HPDE6-E6E7 (cell line): ENCODE results near the gene PER2.
"Not testable (repeated sequence)": the region's sequence is repeated elsewhere in the genome, so short reads cannot be mapped to it uniquely, and the experiment has no call there.

Experiments used
- DNase-seq: peaks from one replicate; pipeline ENCODE4 v3.0.0; 2011; ENCODE audit warnings: missing footprints; ENCODE audit errors: extremely low spot score

The PER2 gene

DNA sequence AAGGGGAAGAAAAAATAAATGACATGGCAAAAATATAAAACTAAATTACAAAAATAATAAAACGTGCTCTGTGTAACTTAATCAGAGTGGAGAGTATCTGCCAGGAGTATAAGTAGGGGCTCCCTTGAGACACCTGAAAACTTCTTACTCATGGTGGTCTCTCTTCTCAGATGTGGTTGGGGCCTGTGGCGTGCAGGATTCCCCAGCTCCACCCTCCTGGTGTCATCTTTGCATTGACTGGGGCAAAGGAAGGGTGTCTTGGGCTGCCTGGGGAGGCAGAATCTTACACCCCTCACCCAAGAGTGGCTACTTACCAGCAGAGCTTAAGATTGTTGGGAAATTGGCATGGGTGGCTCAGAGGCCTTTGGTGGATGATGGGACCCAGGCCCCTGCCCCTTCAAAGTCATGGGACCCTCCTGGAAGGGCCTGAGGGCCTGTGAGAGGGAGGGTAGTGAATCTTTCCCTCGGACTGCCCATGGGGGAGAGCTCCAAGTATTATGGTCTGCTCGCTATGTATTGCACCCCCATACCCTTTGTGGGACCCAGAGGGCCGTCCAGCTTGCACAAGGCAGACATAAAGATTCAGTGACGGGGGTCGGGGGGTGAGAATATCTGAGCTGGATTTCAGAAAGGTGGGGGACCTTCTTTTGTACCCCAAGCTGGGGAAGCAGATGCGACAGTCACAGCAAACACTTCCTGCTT is 25.0 kb upstream of the PER2 start:
- no peak for DNase-seq

DNA sequence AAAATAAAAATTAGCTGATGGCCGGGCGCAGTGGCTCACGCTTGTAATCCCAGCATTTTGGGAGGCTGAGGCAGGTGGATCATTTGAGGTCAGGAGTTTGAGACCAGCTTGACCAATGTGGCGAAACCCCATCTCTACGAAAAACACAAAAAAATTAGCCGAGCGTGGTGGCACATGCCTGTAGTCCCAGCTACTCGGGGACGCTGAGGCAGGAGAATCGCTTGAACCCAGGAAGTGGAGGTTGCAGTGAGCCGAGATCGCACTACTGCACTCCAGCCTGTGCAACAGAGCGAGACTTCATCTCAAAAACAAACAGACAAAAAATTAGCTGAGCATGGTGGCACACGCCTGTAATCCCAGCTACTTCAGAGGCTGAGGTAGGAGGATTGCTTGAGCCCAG is 22.3 kb upstream of the PER2 start:
- DNase-seq: not testable (repeated sequence)

DNA sequence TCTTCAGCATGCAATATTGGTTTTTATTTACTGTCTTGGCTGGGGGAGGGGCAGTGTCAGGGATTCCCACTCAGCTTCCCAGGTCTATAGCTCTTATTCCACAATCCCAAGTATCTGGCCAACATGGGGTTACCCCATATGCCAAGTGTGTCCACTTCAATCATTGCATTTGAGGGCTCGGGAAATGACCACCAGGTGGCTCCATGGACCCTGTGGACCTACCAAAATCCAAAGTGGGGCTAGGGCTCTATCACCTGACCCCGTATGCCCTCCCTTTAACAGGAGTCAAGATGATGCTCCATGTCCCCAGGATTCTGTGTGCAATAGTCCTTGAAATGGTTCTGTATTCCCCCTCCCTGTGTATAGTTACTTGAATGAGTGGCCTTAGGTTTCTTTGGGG is 19.8 kb upstream of the PER2 start:
- DNase-seq: no peak

DNA sequence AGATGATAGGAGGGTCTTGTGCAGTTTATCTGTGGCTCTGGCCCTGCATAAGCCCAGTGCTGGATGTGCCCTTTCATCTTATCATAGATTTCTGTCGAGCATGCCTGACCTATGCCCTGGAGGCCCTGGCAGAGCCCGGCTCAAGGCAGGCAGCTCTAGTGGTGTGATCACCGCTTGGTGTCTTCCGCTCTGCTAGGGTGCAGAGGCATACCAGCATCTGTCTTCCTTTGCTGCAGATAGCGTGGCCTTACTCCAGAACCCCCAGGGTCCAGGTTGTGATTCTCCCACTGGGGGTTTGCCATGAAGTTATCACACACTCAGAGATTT is 18.2 kb upstream of the PER2 start:
- no peak for DNase-seq

DNA sequence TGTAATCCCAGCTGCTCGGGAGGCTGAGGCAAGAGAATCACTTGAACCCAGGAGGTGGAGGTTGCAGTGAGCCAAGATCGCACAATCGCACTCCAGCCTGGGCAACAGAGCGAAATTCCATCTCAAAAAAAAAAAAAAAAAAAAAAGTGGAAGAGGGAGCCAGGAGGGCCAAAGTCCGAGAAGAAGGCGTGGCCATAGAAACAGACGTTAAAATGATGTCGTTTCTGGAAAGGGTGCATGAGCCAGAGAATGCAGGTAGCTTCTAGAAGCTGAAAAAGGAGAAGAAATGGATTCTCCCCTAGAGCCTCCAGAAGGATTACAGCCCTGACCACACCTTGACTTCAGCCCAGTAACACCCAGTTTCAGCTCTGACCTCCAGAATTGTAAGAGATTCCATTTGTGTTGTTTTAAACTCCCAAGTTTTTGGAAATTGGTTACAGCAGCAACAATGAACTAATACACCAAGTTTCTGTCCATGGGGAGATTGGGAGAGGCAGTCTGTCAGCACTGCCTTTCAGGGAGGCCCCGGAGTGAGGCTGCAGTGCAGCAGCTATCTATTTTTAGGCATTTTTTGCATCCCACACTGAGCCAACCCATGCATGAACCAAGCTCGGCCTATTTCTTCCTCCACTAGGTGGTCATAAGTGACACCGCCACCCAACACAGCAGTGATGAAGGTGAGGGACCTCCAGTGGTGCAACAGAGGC is 17.7 kb upstream of the PER2 start:
- no peak for DNase-seq

DNA sequence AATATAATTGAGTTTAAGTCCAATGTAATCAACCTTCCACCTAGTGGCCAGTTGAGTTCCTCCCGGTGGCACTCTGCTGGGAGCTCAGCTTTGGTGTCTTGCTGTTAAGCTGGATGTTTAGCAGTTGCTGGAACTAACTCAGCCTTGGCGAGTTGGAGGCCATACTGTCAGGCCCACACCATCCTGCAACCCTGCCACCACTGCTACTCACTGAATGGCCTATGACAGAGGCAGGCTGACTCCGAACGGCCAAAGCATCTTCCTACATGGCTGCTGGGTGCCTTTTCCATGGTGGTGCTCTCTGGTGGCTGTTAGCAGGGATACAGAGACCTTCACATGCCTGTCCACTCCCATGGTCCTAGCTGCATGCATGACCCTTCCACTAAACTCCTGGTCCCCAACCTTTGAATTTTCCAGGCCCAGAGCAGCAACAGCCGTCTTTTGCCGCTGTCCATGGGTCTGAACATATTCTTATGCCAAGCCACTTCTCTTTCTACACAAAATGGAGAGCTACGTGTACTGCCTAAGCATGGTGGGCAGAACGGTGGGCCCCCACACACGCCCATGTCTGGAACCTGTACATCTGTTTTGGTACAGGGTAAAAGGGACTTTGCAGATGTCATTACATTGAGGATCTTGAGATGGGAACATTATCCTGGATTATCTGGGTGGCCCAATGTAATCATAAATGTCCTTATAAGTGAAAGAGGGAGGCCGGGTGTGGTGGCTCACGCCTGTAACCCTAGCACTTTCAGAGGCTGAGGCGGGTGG is 16.9 kb upstream of the PER2 start:
- no peak for DNase-seq

DNA sequence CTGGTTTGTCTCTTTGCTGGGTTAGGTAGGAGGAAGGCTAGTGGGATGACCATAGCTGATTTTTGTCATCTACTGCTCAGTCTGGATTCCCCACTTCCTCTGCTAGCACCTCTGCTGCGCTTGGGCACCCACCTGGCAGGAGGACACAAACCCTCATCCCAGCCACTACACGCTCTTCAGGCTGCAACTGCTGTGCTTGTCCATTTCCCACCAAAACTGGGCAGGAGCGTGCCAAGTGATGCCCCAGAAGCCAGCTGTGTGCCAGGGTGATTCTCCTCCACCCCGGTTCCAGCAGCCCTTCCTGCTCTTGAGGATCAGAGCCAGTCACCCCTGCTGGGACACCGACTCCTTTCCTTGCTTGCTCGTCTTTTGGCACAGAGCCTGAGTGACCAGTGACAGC is 15.7 kb upstream of the PER2 start:
- no peak for DNase-seq

DNA sequence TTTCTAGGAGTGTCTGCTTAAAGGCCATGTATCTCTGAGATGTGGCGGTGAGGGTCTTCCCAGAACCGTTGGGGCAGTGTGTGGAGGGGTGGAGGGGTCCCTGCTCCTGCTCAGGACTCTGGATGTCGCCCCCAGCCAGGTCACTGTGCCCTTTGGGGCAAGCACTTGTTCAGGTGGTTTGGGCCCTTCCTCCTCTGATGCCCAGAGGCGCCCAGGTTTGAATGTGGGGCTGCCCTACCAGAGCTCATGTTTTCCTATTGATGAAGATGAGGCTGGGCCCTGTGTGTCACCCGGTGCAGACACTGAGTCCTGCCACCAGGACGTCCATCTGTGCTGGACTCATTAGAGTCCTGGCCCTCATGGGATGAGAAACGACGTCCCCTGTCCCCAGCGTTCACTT is 14.3 kb upstream of the PER2 start:
- no peak for DNase-seq

DNA sequence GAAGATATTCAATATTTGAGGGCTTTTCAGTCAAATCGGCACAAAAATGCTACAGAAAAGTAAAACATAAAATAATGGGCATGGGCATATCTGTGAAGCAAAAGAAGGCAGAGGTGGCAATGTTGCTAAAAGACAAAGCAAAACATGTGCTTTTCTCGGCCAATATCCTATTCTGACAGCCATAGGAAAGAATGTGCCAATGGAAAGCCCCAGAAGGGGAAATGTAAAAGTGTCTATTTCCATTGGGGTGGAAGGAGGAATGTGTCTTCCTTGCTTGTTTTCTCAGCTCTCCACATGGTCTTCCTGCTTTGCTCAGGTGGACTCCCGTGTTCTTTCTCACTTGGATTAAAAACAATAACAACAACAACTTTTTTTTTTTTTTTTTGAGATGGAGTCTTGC is 13.7 kb upstream of the PER2 start:
- no peak for DNase-seq

DNA sequence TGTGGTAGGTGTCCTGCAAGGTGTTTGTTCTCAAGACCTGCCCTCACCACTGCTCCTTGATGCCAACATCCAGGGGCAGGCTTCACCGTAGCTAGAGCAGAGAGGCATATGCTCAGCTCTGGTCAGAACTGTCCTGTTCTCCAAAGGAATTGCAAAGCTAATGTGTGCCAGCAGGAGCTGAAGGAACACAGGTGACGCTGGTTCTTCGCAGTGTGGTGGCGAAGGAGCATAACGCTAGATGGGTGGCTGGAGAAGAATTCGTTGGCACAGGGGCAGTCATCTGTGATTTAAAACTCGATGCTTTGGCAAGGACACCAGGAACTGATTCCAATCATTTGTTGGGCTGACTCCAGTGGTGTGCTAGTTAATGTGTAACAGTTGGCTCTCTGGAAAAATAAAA is 11.4 kb upstream of the PER2 start:
- DNase-seq: no peak

DNA sequence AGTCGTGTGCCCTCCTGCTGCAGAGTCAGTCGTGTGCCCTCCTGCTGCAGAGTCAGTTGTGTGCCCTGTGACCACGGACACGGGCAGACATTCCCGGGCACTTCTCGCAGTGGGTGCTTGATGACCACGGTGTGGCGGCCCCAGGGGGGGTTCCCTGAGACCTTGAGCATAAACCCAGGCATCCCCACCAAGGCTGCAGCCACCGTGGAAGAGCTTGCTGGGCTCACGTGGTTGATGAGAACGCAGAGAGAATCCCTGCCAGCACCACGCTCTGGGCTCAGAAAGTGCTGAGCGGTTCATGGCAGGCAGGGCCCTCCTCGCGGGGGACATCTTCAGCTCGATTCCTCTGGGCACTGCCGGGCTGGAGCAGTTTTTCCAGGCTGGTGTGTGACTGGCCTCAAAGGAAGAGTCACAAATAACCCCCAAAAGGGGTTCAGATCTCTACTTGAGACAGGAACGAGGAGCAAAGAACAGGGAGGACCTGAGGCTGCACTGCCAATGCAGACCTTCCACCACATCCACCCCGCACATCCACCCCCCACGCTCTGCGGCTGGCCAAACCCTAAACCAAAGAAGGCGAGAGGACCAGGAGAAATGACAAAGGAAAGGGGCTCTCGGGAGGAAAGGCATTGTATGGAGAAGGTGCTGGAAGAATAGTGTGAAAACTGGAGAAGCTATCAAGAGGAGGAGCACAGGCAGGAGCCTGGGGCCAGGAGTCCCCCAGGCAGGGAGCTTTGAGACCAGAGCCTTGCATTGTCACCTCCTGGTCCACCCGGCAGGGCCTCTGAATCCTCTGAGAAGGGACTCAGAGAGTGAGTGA is 8.4 kb upstream of the PER2 start:
- no peak for DNase-seq

DNA sequence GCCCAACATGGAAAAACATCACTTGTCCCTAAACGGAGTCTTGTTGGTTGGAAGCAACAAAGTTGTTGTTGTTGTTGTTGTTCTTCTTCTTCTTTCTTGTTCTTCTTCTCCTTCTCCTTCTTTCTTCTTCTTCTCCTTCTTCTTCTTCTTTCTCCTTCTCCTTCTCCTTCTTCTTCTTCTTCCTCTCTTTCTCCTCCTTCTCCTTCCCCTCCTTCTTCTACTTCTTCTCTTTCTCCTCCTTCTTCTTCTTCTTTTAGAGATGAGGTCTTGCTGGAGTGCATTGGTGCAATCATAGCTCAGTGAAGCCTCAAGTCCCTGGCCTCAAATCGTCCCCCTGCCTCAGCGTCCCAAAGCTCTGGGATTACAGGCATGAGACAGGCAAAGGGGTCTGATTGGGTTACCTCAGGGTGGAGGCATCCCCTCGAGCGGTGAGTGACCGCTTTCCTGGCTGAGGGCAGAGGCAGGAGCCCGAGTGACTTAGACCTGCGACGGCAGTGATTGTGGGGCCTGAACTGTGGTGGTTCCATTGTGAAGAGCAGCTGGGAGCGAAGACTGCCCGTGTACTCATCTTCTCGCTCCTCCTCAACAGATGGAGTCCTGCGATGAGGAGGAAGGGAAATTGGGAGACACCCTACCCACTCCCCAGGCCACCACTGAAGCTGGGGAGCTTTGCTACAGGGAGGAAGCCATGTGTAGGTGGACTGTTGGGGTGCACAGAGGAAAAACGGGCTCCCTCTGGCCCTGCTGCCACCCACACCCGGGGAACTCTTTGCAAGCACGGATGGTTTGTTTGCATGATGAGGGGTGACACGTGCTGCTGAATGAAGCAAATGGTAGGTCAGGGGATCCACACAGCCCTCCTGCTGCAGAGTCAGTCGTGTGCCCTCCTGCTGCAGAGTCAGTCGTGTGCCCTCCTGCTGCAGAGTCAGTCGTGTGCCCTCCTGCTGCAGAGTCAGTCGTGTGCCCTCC is 7.0 kb upstream of the PER2 start:
- no peak for DNase-seq

DNA sequence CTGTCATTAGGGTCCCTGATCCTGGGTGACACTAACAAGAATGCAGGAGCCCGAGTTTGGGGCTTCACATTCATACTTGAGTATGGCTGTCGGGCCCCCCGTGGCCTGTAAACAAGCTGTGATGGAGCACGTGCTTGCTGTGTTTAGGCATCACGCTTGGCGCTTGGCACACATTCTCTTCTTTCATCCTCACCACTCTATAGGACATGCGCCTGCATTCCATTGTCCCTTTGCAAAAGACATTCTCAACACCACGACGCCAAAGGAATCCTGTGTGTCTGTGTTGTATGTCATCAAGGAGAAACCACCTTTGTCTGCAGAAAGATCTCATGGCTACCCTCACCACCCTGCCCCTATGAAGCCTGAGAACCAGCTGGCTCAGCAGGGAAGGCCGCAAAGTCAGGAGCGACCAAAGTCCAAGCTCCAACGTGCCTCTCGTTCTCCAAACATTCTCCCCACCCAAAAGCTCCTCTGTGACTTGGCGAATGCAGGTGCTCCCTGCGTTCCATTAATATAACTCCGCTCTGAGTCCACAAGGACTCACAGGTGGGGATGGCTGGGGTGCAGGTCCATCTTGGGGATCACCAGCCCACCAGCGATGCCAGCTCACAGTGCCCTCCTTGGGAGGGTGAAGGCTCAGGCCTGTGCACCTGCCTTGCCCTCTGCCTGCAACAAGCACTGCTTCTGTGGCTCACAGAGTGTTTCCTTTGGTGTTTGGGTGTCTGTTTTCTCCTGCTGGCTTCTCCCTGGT is 6.2 kb upstream of the PER2 start:
- no peak for DNase-seq

DNA sequence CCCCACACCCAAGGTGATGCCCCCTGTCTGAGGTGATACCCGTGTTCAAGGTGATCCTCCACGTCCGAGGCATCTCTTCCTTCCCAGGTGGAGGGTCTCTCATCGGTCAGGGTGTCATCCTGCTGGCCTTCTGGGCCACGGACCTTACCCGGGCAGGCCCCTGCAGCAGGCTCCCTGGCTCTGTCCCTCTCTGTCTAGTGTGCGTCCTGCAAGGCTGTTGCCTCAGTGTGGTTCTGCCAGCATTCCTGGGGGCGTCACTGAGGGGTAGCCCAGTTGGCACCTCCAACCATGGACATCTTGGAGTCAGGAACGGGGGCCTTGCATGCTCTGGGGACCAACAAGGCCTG is 5.6 kb upstream of the PER2 start:
- no peak for DNase-seq

DNA sequence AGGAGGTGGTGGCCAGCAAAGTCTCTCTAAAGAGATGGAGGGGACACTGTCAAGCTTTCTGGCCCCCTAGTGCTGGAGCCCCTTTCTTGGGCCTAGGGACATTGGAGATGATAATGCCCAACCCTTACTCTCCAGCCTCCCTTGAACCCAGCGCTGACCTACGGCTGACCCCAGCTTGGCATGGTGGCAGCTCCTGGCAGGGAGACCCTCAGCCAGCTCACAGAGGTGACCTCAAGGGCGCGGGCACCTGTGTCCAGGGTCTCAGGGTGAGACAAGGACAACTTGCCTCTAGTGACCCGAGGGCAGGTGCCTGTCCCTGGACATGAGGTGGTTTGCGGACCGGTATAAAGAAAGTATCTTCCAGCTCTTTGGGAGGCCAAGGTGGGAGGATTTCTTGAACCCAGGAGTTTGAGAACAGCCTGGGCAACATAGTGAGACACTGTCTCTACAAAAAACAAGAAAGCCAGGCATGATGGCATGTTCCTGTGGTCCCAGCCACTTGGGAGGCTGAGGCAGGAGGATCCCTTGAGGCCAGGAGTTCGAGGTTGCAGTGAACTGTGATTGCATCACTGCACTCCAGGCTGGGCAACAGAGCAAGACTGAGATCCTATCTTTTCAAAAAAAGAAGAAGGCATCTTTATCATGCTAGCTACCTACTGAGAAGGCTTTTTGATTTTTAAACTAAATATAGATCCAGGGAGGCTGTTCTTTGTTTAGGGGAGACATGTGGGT is 3.3 kb upstream of the PER2 start:
- no peak for DNase-seq

DNA sequence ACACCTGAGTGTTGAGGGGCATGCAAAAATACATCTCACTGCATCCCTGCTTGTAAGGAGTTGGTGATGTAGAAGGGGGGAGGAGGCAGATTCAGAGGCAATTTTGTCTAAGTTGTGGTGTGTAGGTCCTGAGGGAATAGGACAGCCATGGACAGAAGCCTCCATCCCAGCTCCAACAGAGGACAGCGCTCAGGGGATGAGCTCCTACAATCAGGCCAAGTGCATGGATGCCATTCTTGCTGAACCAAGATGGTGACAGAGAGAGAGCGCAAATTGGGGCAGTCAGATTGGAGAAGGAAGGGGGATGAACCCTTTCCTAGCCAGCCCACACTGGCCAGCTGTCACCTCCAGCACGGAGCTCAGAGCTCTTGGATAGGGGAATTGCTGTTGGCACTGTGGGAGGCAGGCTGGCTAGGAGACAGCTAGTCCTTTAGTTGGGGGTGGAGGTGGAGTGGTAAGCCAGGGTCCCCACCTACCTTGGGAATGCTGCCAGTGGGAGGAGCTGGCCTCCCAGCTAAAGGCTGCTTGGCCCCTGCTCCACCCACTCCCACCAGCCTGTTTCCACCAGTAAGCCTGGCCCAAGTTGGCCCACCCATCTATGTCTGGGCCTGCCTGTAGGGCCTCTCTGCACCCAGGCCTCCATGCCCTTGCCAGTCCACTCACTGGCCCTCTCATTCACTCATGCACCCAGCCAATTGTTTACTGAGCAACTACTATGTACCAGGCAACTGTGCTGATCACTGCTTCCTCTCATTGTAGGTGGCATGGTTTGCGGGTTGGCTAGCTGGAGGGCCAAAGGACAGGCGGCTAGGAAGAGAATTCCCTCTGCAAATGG is 2.5 kb upstream of the PER2 start:
- no peak for DNase-seq

DNA sequence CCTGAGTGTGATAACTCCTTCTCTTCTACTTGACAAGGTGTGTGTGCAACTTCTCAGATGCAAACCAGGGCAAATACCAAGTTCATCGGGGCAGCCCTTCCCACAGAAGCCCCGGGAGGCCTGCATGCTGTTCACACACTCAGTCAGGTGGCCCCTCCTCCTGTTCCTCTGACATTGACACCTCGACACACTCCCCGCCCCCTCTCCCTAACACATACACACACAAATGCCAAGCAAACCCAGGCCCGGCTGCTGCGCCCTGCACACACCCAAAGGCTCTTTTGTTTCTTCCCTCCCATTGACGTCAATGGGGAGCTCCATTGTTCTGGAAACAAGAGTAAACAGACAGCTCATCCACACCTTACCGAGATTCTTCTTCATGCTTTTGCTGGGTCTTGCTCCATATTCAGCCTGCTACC is 1.7 kb upstream of the PER2 start:
- peak; percentile 97 for DNase-seq

DNA sequence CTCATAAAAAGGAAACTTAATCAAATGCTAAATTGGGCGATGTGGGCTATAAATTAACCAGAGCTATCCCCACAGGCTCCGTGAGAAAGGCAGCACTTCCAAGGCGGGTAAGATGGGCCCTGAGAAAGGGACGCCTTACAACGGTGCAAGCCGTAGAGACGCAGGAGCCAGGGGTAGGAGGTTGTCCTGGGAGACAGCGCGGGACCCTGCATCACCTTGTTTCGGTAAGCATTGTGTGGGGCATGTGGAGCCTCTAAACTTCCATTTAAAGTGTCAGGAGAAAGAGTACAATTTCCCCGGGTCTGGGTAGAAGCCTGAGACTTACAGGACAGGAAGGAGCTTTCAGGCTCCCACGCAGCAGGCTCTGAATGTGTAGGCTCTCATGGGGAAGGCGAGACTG is 1.2 kb upstream of the PER2 start:
- DNase-seq: no peak
